Measurements from ENCODE around the gene OR2T12.
"Not testable (repeated sequence)": the region's sequence is repeated elsewhere in the genome, so short reads cannot be mapped to it uniquely, and the experiment has no call there.

DNA sequence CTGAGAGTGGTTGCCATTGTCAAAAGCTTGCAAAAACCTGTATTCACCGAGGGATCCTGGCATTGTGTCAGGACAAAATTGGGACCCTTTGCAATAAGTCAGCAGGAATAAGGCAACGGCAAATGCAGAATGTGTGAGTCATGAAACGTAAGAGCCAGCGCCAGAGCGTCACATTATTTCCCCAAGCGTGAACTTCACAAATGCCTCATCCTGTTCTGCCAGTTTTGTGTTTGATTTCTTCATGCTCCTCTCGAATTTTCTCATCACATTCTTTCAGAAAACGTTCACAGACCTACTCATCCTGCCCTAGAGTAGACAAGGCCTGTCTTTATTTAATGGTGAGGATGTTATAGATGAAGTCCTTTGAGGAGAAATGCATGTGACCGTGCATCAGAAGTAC, 2.4 kb upstream of the OR2T12 start:
- TF ChIP-seq, protein P1, sequence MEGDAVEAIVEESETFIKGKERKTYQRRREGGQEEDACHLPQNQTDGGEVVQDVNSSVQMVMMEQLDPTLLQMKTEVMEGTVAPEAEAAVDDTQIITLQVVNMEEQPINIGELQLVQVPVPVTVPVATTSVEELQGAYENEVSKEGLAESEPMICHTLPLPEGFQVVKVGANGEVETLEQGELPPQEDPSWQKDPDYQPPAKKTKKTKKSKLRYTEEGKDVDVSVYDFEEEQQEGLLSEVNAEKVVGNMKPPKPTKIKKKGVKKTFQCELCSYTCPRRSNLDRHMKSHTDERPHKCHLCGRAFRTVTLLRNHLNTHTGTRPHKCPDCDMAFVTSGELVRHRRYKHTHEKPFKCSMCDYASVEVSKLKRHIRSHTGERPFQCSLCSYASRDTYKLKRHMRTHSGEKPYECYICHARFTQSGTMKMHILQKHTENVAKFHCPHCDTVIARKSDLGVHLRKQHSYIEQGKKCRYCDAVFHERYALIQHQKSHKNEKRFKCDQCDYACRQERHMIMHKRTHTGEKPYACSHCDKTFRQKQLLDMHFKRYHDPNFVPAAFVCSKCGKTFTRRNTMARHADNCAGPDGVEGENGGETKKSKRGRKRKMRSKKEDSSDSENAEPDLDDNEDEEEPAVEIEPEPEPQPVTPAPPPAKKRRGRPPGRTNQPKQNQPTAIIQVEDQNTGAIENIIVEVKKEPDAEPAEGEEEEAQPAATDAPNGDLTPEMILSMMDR (IDR thresholded peaks at IDR 0.05): not testable (repeated sequence)
- TF ChIP-seq POLR2A (IDR thresholded peaks at IDR 0.05): not testable (repeated sequence)
